ENCODE results near the gene SRCAP. TPM values are rescaled to one million over a fixed set of nuclear protein-coding genes. Genes with fewer than 3 reads are reported as not detected.

SRCAP gene
- total RNA-seq, 2 experiments from 2014 or later: 59.5 to 60.1 TPM

- Histone ChIP-seq H3K27me3 (ENCODE audit: control insufficient read depth in 1 of 2, insufficient read depth in 2 of 2, low read length in 2 of 2) (no peaks in the 10 kb centered on the region), H3K4me3 (ENCODE audit: low read length) (no peak overlapping the region), H3K27ac (ENCODE audit: low read depth in 1 of 2, low read length in 2 of 2) (no peak overlapping the region), H3K4me1 (ENCODE audit: insufficient read depth, low read length) (peaks cover 27% of the 10 kb centered on the region), H3K9me3 (ENCODE audit: control insufficient read depth in 1 of 2, insufficient read depth in 1 of 2, low read length in 2 of 2) (no peaks in the 10 kb centered on the region), H3K36me3 (ENCODE audit: insufficient read depth, low read length) (peaks cover 82% of the 10 kb centered on the region)
- H3K27ac Mint-ChIP-seq: no peak overlapping the region
- DNase-seq: no peak
- peaks cover 97% of the 10 kb centered on the region for H3K36me3 Mint-ChIP-seq (ENCODE audit: low read depth)
- ATAC-seq (ENCODE audit: poor library complexity): no peak
- no peak overlapping the region for H3K4me3 Mint-ChIP-seq
- no peak for TF ChIP-seq CTCF (IDR thresholded peaks at IDR 0.05)
- intact Hi-C loops (cut with DNase I, micrococcal nuclease): loop anchor here in 1 of 2 experiments (10.0 kb wide), 1 partner anchor 432 kb away; no protein-coding TSS in a partner anchor
- CTCF ChIA-PET: no interaction called here
- H3K27me3 Mint-ChIP-seq: no peaks in the 10 kb centered on the region
- H3K4me1 Mint-ChIP-seq (ENCODE audit: low read depth): peaks cover 22% of the 10 kb centered on the region
- POLR2A ChIA-PET: no interaction called here
- no peaks in the 10 kb centered on the region for H3K9me3 Mint-ChIP-seq
These were observed 67.4 kb downstream of the SRCAP start for GRCh38 chr16:30766206-30766932.

- ATAC-seq (ENCODE audit: poor library complexity) (no peak), DNase-seq (no peak)
- Histone ChIP-seq H3K9me3 (ENCODE audit: control insufficient read depth in 1 of 2, insufficient read depth in 1 of 2, low read length in 2 of 2) (no peaks in the 10 kb centered on the region), H3K4me1 (ENCODE audit: insufficient read depth, low read length) (peaks cover 27% of the 10 kb centered on the region), H3K36me3 (ENCODE audit: insufficient read depth, low read length) (peaks cover 87% of the 10 kb centered on the region), H3K27me3 (ENCODE audit: control insufficient read depth in 1 of 2, insufficient read depth in 2 of 2, low read length in 2 of 2) (no peaks in the 10 kb centered on the region), H3K27ac (ENCODE audit: low read depth in 1 of 2, low read length in 2 of 2) (no peak overlapping the region), H3K4me3 (ENCODE audit: low read length) (no peak overlapping the region)
- Mint-ChIP-seq H3K4me3 (no peak overlapping the region), H3K27me3 (no peaks in the 10 kb centered on the region), H3K27ac (no peak overlapping the region), H3K4me1 (ENCODE audit: low read depth) (peaks cover 20% of the 10 kb centered on the region), H3K9me3 (no peaks in the 10 kb centered on the region), H3K36me3 (ENCODE audit: low read depth) (peaks cover 100% of the 10 kb centered on the region)
- intact Hi-C loops (cut with DNase I, micrococcal nuclease): loop anchor here in 1 of 2 experiments (10.0 kb wide), 1 partner anchor 432 kb away; no protein-coding TSS in a partner anchor
- CTCF ChIA-PET: no interaction called here
- POLR2A ChIA-PET: no interaction called here
- TF ChIP-seq CTCF (IDR thresholded peaks at IDR 0.05): no peak
These were observed 67.9 kb downstream of the SRCAP start for GRCh38 chr16:30766933-30767284.

- Histone ChIP-seq H3K4me1 (ENCODE audit: insufficient read depth, low read length) (peaks cover 21% of the 10 kb centered on the region), H3K27ac (ENCODE audit: low read depth in 1 of 2, low read length in 2 of 2) (no peak overlapping the region), H3K4me3 (ENCODE audit: low read length) (no peak overlapping the region), H3K27me3 (ENCODE audit: control insufficient read depth in 1 of 2, insufficient read depth in 2 of 2, low read length in 2 of 2) (no peaks in the 10 kb centered on the region), H3K9me3 (ENCODE audit: control insufficient read depth in 1 of 2, insufficient read depth in 1 of 2, low read length in 2 of 2) (no peaks in the 10 kb centered on the region), H3K36me3 (ENCODE audit: insufficient read depth, low read length) (peaks cover 96% of the 10 kb centered on the region)
- ATAC-seq (ENCODE audit: poor library complexity): no peak
- DNase-seq: peak in 3 of 14 experiments; percentile 49 to 78 (median 64)
- TF ChIP-seq CTCF (IDR thresholded peaks at IDR 0.05): no peak
- ChIA-PET CTCF (no interaction called here), POLR2A (interaction anchor here (0.9 kb wide), 1 partner anchor 20 kb away, joined by 3 read pairs; the partner anchor contains the start of gene PHKG2)
- H3K9me3 Mint-ChIP-seq: no peaks in the 10 kb centered on the region
- no peak overlapping the region for H3K4me3 Mint-ChIP-seq
- intact Hi-C loops (cut with DNase I, micrococcal nuclease): loop anchor here in 1 of 2 experiments (10.0 kb wide), 1 partner anchor 433 kb away; no protein-coding TSS in a partner anchor
- H3K27me3 Mint-ChIP-seq: no peaks in the 10 kb centered on the region
- peaks cover 17% of the 10 kb centered on the region for H3K4me1 Mint-ChIP-seq (ENCODE audit: low read depth)
- no peak overlapping the region for H3K27ac Mint-ChIP-seq
- peaks cover 100% of the 10 kb centered on the region for H3K36me3 Mint-ChIP-seq (ENCODE audit: low read depth)
These were observed 68.9 kb downstream of the SRCAP start for GRCh38 chr16:30767767-30768465.

Data from CD4-positive, alpha-beta T cell (primary cell).